Measurements from ENCODE around the gene GLRX.

GLRX gene

DNA sequence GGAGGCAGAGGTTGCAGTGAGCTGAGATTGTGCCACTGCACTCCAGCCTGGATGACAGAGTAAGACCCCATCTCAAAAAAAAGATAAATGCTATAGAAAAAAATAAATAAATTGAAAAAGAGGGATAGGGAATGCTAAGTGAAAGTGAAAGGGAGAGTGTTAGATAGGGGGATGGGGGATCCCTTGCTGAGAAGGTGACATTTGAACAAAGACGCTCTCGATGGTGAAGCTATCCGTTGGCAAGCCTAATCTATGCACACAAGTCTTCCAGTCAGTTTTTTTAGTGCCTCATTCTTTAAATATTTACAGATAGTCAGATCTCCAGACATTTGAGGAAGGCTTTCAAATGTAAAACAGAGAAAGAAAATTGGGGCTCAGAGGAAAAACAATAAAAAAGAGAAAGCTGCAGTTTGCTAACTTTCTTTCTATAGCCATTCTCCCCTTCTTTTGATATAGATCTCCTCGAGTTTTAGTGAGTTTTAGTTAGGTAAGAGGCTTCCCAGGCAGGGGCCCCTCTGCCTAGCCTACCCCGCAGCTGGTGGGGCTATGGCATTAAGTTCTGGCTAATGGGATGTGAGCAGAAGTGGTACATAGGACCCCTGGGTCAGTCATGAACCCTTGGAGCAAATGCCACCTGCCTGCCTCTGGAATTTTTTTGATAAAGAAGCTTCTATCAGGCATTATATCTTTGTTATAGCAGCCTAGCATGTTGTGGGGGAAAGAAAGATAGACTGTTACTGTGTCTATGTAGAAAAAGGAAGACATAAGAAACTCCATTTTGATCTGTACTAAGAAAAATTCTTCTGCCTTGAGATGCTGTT, 12.0 kb downstream of the GLRX start:
- DNase-seq, result no peak

DNA sequence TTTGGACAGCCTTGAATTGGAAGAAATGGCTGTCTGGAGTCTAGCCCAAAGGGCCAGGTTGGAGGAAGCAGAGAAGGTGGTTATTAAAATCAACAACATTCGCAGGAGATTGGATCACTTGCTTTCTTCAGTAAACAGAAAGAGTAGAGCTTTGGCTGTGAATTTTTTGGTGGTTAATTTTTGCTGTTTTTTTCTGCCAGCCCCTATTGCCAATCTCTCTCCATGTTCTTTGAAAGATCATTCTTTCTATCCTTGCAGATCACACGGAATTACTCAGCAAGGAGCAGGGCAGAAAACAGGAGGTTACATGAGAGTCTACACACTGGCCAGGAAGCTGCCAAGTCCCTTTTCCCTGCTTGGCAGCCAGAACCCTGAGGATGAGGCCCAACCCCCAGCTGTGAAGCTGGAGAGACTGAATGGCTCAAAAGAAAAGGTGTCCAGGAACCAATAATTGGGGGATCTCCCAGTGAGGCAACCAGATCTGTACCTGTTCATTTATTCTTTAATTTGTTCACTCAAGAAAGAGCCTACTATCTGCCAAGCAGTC, 13.0 kb downstream of the GLRX start:
- peak in 5 of 56 donors; percentile 10 to 22 (median 12) for DNase-seq

DNA sequence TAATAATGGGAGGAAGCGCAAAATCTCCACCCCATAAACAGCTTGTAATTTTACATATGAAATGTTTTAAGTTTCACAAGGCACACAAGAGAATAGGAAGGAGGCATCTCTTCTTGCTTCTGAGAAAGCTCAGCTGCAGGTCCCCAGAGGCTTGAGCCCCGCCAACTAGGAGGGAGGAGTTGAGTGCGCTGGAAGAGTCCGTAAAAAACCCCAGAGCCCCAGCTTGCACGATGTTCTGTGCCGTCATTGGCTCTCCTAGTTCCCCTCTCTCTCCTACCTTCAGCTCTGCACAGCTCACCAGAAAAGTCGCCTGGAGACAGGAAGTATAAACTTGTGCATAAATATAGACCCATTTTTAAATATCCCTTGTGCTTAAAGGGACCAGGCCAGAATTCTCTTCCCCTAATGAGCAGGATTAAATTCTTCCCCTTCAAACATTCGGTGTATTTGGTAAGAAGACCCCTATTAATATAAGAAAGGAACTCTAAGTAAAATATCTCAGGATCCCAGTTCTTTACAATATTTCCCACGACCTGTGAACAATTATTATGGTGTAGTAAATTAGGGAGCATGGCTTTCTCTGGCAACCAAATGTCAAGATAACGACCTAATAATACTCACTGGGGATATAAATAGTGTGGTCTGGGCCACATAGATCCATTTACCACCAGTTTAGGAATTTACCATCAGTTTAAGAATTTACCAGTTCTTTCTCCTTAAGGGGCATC, 13.7 kb downstream of the GLRX start:
- DNase-seq, result peak in 20 of 56 donors; percentile 6 to 51 (median 20)

GRCh38 chr5:95808013-95808685, 14.4 kb downstream of the GLRX start:
- no peak for DNase-seq

DNA sequence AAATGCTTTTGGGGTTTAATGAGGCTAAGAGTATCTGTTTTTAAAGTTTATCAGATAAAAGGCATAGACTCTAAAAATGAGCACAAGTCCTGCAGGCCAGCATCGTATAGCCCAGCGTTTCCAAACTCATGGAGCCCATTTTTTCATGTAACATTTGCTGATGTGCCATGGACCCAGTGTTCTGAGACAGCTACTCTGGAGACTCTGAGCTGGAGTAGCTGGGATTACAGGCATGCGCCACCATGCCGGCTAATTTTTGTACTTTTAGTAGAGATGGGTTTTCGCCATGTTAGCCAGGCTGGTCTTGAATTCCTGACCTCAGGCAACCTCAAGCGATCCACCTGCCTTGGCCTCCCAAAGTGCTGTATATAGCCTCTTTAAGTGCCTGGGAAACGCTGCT, 15.8 kb downstream of the GLRX start:
- DNase-seq, result no peak

DNA sequence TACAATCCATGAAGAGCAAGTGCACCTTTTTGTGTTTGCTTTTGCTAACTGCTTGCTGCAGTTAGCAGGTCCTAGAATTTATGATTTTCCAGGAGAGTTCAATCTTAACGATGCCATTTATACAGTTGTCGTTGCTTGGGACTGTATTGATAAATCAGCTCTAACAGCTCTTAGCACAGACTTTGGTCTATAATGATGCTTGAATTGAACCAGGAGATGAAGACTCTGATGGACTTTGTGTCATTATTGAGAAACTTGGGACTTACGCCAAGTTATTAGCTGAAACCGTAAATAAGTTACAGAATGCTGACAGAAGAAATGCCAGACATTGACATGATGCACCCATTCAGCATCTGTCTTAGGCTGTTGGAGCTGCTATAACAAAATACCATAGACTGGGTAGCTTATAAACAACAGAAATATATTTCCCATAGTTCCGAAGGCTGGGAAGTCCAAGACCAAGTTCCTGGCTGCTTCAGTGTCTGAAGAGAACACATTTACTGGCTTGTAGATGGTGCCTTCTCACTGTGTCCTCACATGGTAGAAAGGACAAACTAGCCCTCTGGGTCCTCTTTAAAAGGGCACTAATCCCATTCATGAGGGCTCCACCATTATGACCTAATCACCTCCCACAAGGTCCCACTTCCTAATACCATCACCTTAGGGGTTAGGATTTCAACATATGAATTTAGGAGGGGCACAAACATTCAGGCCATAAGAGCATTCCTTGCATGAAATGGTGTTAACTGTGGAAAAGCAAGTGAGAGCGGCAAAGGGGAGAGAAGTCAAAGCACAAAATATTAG, 17.6 kb downstream of the GLRX start:
- DNase-seq, result no peak

DNA sequence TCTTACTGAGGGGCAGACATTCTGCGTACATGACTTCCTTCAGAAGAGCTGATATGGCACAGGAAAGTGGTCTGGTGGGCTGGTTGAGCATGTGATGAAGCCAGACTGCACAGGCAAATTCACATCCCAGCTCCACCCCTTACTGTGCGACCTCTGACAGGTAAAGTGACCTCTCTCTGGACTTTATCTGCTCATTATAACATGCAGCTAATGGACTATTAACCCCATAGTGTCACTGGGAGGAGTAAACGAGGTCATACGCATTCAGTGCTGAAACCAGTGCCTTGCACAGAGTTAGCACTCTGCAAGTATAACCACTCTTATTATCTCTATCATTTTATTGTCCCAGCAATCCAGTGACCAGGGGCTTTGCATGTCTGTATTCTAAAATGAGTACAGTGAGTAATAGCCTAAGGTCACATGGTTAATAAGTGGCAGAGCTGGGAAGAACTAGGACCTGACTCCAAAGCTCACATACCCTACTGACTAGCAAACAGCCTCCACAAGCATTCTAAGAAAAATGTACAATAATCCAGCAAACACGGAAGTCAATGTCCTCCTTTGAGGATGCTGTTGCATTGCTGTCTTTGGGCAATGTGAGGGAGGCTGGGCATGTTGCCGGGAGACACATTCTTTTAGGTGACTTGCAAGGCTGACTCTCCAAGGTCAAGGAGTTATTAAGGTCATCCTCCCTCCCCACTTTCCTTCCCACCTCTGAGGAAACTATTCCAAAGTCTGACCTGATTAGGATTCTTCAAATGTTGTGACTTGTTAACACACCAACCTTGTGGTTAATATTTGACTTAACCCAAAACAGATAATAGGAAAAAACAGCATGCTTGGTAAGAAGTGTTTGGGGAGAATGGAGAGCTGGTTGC, 19.0 kb downstream of the GLRX start:
- no peak for DNase-seq

- no peak for DNase-seq
These were observed 20.6 kb downstream of the GLRX start for GRCh38 chr5:95801961-95802360.

DNA sequence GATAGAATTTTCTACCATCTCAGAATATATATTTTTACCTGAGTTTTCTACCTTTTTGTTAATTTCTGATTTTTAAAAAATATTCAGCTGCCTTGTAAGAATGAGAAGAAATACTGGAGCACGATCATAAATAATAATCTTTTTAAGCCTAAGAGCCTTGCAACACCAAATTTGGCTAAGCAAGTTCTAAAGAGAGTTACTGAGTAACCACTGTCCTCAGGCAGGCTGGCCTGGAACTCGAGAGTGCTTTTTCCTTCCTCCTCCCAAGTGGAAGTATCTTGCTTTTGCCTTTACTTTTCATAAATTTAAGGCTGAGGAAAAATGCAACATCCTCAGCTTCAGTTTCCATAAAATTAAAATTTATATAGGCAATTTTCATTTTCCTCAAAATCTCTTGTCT, 21.0 kb downstream of the GLRX start:
- no peak for DNase-seq

- DNase-seq, result no peak
These were observed 22.0 kb downstream of the GLRX start for GRCh38 chr5:95800553-95800952.

- no peak for DNase-seq
These were observed 23.2 kb downstream of the GLRX start for GRCh38 chr5:95799191-95799835.

DNA sequence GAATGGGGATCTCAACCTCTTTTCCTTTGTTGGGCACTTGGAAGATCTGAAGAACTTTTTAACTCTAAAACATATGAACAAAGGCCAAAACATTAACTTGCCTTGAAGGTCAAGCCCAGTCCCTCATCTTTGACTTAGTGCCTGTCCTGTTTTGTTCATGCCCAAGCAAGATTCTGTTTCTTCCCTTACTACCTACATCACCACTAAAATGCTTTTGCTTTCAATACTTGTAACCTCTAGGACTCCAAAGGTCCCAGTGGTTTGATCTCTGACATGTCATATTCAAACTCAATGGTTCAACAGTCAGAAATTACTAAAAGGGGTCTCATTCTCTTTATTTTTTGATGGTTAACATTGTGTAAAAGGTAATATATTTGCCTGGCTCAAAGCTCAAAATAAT, 24.0 kb downstream of the GLRX start:
- DNase-seq, result no peak

GRCh38 chr5:95798048-95798447, 24.5 kb downstream of the GLRX start:
- DNase-seq, result no peak

- DNase-seq, result no peak
These were observed 25.2 kb downstream of the GLRX start for GRCh38 chr5:95797301-95797700.

DNA sequence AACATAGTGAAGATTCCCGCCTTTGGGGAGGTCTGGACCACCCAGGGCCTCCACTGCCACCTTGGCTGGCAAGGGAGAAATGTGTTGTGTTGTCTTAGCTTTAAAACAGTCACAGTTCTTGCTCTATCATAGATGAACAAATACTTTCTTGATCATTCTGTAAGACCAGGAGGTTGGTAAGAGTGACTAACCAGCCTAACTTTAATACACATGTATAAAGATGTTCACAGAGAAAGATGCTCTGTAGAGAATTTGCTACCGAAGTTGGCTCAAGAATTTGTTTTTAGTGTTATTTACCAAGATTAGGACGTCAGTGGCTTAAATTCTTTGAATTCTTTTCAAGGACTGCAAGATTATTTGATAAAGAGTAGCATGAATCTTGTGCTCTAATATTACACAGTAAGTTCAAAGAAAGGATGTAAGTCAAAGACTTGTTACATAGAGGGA, 28.4 kb downstream of the GLRX start:
- no peak for DNase-seq

- no peak for DNase-seq
These were observed 30.8 kb downstream of the GLRX start for GRCh38 chr5:95791751-95792150.

GRCh38 chr5:95788493-95788892, 34.0 kb downstream of the GLRX start:
- DNase-seq, result no peak

GRCh38 chr5:95786821-95787418, 35.6 kb downstream of the GLRX start:
- DNase-seq, result no peak

Data from amygdala (tissue), 56 donors.